ENCODE results near the gene STAT3. TPM values are rescaled to one million over a fixed set of nuclear protein-coding genes. Genes with fewer than 3 reads are reported as not detected.

Gene STAT3
- total and polyA plus RNA-seq, 2 experiments from 2014 or later = 152 to 163 TPM

DNA sequence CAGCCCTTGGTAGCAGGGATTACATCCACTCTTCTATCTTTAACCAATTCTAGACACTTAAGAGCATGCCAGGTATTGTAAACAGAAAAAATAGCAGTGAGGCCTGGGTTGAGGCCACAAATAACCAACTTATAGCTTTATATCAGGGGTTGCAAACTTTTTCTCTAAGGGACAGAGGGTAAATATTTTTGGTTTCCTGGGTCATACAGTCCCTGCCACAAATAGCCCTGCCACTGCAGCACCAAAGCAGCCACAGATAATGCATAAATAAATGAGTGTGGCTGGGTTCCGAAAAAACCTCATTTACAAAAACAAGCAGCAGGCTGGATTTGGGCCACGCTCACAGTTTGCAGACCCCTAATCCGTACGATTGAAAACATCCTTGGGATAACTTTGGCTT, 46.7 kb downstream of the STAT3 start:
- TF ChIP-seq EZH2 (IDR thresholded peaks at IDR 0.05; ENCODE audit: borderline replicate concordance) (no peak), EZH2phosphoT487 (IDR thresholded peaks at IDR 0.05; ENCODE audit: low read depth, severe bottlenecking, unreplicated experiment) (no peak)
- TF ChIP-seq, protein P1, sequence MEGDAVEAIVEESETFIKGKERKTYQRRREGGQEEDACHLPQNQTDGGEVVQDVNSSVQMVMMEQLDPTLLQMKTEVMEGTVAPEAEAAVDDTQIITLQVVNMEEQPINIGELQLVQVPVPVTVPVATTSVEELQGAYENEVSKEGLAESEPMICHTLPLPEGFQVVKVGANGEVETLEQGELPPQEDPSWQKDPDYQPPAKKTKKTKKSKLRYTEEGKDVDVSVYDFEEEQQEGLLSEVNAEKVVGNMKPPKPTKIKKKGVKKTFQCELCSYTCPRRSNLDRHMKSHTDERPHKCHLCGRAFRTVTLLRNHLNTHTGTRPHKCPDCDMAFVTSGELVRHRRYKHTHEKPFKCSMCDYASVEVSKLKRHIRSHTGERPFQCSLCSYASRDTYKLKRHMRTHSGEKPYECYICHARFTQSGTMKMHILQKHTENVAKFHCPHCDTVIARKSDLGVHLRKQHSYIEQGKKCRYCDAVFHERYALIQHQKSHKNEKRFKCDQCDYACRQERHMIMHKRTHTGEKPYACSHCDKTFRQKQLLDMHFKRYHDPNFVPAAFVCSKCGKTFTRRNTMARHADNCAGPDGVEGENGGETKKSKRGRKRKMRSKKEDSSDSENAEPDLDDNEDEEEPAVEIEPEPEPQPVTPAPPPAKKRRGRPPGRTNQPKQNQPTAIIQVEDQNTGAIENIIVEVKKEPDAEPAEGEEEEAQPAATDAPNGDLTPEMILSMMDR (IDR thresholded peaks at IDR 0.05; ENCODE audit: poor library complexity) = no peak
- no peak overlapping the region for H3K4me3 ChIP-seq
- no peaks in the 10 kb centered on the region for H3K9me2 ChIP-seq (replicated peaks; ENCODE audit: insufficient read depth)
- no peaks in the 10 kb centered on the region for H3K27me3 ChIP-seq
- DNase-seq (ENCODE audit: low spot score) = no peak
- no peaks in the 10 kb centered on the region for H3K9me3 ChIP-seq (ENCODE audit: low read depth)
- WGBS (ENCODE audit: low lambda C conversion rate, missing lambda C conversion rate) = 96% methylated on average over 4 of the region's 4 CpGs
- peaks cover 6% of the 10 kb centered on the region for H4K20me1 ChIP-seq (ENCODE audit: insufficient read depth, poor library complexity, severe bottlenecking)
- H3K4me1 ChIP-seq (ENCODE audit: insufficient read depth) = no peaks in the 10 kb centered on the region
- peaks cover 6% of the 10 kb centered on the region for H3K36me3 ChIP-seq (replicated peaks; ENCODE audit: insufficient read depth, low read depth)
- H3K79me2 ChIP-seq = peaks cover 23% of the 10 kb centered on the region
- no peak overlapping the region for H3K27ac ChIP-seq
- no peak overlapping the region for H3K4me2 ChIP-seq
- no peak overlapping the region for H2AFZ ChIP-seq

DNA sequence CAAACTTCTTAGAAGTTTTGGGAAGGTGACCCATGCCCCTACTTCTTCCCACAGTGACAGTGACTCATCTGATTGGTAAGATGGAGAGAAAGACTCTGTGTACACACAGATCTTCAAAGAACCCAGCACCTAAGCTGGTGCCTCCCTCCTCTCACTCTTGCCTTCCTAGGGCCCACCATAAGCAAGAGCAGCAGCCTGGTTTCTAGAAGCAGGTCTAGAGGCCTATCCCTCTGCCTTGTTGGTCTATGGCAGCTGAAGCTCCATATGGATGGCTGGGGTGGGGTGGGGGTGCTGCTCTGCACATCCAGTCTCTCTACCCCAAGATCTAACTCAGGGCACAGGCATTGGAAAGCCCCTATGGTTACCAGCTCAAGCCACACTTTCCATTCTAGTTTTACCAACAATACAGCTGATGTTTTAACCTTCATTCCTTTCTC, 47.5 kb downstream of the STAT3 start:
- H3K36me3 ChIP-seq (replicated peaks; ENCODE audit: insufficient read depth, low read depth) = no peaks in the 10 kb centered on the region

DNA sequence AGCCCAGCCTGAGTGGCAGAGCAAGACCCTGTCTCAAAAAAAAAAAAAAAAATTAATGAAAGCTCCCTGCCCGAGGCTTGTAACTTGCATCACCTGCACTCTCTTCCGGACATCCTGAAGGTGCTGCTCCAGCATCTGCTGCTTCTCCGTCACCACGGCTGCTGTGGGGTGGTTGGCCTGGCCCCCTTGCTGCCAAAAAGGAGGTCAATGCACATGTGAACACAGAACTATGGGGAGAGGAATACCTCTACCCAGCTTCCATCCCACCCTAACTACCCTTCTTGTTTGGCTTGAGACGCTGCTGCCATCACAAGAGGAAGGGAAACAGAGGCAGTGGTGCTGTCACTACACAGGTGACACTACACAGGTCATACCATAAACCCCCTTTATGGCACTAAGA, 49.0 kb downstream of the STAT3 start:
- H4K20me1 ChIP-seq (ENCODE audit: insufficient read depth, poor library complexity, severe bottlenecking) = no peaks in the 10 kb centered on the region
- peaks cover 14% of the 10 kb centered on the region for H3K79me2 ChIP-seq
- peaks cover 7% of the 10 kb centered on the region for H3K36me3 ChIP-seq (replicated peaks; ENCODE audit: insufficient read depth, low read depth)

More for the DNA sequence above, 47.5 kb downstream of the STAT3 start:
- no peaks in the 10 kb centered on the region for H3K4me1 ChIP-seq (ENCODE audit: insufficient read depth)
- no peak overlapping the region for H2AFZ ChIP-seq
- H3K4me2 ChIP-seq = no peak overlapping the region
- H3K9me3 ChIP-seq (ENCODE audit: low read depth) = no peaks in the 10 kb centered on the region
- DNase-seq (ENCODE audit: low spot score) = no peak
- H3K79me2 ChIP-seq = peaks cover 15% of the 10 kb centered on the region
- no peaks in the 10 kb centered on the region for H3K9me2 ChIP-seq (replicated peaks; ENCODE audit: insufficient read depth)
- H4K20me1 ChIP-seq (ENCODE audit: insufficient read depth, poor library complexity, severe bottlenecking) = no peaks in the 10 kb centered on the region
- H3K27me3 ChIP-seq = no peaks in the 10 kb centered on the region
- H3K4me3 ChIP-seq = no peak overlapping the region
- no peak overlapping the region for H3K27ac ChIP-seq
- TF ChIP-seq EZH2 (IDR thresholded peaks at IDR 0.05; ENCODE audit: borderline replicate concordance) (no peak), EZH2phosphoT487 (IDR thresholded peaks at IDR 0.05; ENCODE audit: low read depth, severe bottlenecking, unreplicated experiment) (no peak)
- TF ChIP-seq, protein P1 (IDR thresholded peaks at IDR 0.05; ENCODE audit: poor library complexity) = no peak

More for the DNA sequence above, 49.0 kb downstream of the STAT3 start:
- Histone ChIP-seq H3K27ac (no peak overlapping the region), H3K27me3 (no peaks in the 10 kb centered on the region), H3K4me3 (no peak overlapping the region), H3K4me1 (ENCODE audit: insufficient read depth) (no peaks in the 10 kb centered on the region), H2AFZ (no peak overlapping the region), H3K9me3 (ENCODE audit: low read depth) (no peaks in the 10 kb centered on the region), H3K4me2 (no peak overlapping the region), H3K9me2 (replicated peaks; ENCODE audit: insufficient read depth) (no peaks in the 10 kb centered on the region)
- no peak for DNase-seq (ENCODE audit: low spot score)
- TF ChIP-seq EZH2 (IDR thresholded peaks at IDR 0.05; ENCODE audit: borderline replicate concordance) (no peak), EZH2phosphoT487 (IDR thresholded peaks at IDR 0.05; ENCODE audit: low read depth, severe bottlenecking, unreplicated experiment) (no peak)
- TF ChIP-seq, protein P1 (IDR thresholded peaks at IDR 0.05; ENCODE audit: poor library complexity) = no peak
- WGBS (ENCODE audit: low lambda C conversion rate, missing lambda C conversion rate) = 96% methylated on average over 5 of the region's 5 CpGs

Data from hepatocyte (in vitro differentiated cells).